Nucleus accumbens (tissue), 56 donors: Measurements from ENCODE around the gene RNASE12.
"Not testable (repeated sequence)": the region's sequence is repeated elsewhere in the genome, so short reads cannot be mapped to it uniquely, and the experiment has no call there.

Experiments
- DNase-seq, 56 donors: peaks; one replicate each; lab custom pipeline; 2025; lab: John Stamatoyannopoulos, UW

The RNASE12 gene

DNA sequence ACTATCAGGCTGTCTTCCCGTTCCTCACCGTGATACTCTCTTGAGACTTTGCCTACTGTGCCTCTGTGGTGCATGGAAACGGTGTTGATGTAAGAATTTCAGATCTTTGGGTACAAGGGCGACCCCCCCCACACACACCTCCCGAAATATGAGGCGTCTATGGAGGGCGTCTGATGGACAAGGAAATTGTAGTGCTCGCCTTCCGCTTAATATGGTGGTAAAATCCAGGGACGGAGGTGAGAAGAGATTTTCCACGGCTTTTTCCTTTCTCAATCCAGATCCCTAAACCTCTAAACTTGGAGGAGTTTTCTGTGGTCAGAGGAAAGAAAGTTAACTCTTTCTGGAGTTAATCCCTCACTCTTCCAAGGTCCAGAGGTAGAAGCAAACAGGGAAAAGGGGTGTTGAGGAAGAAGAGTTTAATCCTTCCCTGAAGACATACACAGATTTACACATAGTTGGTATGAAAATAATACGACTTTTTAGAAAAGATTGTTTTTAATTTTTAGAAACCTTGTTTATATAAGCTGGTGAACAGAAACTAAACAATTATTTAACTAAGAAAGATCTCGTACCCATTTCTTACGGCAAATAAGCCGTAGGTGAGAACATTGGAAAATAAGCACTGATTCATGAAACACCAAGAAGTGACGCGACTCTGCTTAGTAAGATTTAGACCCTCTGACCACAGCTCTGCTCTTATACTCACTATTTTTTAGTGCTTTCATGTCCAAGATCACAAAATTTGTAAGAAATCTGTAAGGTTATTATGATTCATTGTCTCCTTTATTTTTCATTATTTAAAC, 23.1 kb upstream of the RNASE12 start:
- DNase-seq, result peak in 11 of 56 donors; percentile 35 to 69 (median 55)

DNA sequence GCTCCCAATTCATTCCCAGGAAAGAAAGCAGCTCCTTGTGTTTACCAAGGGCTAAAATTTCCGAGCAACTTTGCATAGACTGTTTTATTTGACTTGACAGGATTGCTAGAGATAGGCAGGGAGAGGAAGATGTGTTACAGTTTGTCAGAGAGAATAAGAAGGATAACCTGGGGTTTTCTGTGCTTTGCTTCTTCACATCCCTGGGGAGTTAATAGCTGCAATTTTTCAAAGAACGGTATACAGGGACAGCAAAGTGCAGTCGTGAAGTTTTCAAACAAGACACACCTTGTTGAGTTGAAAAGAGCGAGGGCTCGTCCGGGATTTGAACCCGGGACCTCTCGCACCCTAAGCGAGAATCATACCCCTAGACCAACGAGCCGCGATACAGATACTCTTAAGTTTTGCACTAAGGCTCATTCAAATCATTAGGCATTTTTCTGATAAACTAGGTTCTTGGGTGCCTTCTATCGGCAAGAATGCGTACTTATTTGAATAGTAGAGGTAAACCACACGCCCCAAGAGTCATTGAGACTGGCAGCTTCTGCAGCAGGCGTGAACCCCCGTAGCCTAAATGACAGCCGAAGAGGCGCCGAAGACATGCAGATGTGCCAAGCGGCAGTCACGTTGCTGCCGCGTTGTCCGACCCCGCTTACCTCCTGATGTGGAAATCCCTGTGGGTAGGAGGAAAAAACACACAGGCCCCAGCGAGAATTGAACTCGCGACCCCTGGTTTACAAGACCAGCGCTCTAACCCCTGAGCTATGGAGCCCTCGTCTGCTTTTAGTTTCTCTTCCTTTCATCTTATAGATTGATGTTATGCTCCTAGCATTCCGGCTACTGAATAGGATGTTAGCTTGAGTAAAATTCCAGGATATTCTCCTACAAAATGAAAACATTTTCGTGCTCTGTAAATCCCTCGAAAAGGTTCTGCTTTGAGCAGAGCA, 22.2 kb upstream of the RNASE12 start:
- peak in 54 of 56 donors; percentile 25 to 92 (median 76) for DNase-seq

DNA sequence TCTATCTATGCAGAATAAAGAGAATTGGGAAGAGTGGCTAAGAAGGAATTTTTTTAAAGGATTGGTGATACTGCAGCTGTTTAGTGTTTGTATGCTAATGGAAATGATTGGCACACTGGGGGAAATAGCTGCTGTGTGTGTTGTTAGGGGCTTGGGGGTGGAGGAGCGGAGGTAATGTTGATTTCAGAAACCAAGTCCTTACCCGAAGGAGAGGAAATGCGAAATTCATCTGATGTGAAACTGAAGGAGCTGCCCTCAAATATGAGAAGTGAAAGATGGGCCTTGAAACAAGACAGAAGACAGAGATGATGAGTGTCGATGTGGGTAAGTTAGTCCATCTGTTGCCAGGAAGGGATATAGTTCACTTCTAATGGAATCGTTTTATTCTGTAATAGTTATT, 21.2 kb upstream of the RNASE12 start:
- DNase-seq, result peak in 1 of 56 donors; percentile 11

DNA sequence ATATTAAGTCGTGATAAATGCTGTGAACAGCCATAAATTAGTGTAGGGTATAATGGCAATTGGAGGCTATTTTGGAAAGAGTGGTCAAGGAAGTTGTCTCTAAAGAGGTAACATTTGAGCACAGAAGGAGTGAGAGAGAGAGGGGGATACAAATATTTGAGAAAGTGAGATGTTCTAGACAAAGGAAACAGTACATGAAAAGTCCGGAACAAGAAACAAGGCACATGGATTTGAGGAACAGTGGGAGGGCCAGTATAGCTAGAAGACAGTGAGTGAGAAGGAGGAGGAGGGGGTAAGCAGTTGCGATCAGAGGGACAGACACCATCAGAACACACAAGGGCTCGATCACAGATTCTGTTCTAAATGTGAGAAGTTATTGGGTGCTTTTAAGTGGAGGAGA, 20.1 kb upstream of the RNASE12 start:
- no peak for DNase-seq

DNA sequence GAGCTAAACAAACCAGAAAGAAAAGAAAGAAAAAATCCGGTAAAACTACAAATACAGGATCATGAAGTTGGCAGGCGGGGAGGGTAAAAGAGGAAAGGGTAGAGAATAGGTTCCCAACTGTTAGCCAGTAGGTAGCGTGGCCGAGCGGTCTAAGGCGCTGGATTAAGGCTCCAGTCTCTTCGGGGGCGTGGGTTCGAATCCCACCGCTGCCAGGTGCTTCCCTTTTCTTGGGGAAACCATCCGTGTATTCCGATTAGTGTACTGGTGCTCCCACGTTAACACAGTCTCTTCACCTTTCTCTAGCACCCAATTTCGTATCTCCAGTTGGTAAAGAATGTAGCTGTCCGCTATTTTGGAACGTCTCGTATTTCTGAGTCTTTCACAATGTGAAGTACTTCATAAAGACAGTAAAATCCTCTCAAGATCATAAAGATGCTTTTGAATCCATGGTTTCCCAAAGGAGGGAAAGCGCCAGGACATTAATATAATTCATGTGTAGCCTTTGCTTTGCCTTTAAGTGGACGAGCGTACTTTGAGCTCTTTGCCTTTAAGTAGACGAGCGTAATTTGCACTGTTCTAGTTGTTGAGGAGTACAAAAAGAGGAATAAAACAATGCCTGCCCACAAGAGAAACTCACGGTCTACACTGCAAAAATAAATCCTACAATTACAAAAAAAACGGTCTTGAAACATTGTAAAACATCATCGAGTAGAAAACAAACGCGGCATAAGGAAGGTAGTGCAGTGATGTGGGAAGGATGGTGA, 19.0 kb upstream of the RNASE12 start:
- peak in 48 of 56 donors; percentile 11 to 87 (median 60) for DNase-seq

DNA sequence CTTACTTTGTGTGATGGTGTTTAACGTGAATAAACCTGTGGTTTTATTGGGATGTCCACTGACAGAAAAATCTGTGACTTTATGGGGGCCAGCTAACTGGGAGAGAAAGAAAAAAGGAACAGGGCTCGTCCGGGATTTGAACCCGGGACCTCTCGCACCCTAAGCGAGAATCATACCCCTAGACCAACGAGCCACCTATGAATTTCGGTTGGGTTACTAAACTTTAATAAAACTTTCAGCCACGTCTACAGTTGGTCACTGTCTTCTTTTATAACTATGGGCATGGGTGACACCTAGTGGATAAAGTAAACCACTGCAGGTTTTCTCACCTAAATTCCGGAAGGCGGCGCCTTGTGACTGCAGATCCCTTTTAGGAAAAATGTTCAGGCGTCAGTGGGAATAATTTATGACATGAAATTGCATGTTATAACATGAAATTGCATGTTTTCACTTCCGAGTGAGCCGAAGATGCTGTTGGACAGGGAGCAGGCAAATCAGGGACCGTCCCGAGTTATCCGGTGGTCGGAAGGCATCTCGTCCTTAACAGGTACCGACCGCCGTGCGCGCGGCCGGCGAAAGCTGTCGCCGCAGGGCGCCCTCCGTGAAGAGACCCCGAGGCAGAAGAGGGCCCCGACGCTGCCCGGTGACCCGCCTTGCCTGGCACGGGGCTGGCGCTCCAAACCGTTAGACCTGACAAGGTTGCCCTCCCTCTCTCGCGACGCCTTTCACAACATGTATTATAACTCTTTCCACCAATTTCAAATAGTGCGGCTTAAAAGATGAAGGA, 18.2 kb upstream of the RNASE12 start:
- peak in 46 of 56 donors; percentile 18 to 80 (median 50) for DNase-seq

DNA sequence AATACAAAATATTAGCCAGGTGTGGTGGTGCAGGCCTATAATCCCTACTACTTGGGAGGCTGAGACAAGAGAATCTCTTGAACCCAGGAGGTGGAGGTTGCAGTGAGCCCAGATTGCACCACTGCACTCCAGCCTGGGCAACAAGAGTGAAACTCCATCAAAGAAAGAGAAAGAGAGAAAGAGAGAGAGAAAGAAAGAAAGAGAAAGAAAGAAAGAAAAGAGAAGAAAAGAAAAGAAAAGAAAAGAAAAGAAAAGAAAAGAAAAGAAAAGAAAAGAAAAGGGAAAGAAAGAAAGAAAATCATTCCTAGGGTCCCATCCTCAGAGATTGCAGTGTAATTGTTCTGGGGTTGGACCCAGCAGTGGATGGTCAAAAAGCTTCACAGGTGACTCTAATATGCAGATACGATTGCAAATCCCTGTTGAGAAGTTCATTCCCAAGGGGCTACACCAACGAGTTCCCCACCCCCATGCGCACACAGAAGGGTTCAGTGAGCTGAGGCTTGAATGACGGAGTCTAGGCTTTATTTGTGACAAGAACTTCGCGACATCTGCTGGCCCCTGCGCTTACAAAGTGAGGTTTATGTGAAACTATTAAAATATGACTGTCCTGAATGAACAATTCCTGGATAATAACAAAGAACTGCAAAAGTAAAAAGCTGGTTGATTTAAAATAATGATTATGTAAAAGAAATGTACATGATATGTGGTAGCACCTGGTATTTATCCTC, 17.4 kb upstream of the RNASE12 start:
- DNase-seq, result no peak

DNA sequence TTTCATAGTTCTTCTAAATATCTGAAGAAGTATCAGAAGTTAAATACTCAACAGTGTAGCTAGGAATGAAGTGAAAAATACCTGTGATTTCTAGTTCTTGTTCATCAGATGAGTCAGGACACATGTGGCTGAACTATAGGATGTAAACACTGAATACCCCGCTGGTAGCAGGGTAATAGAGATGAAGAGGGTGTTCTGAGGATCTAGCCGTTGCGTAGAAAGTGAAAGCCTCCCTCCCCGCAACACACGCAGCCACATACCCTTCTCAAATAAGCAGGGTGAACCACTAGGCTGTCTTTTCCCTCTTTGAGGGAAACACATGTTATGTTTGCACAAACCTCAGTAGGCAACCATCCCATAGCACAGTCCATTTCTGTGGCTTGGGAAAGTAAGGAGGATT, 16.4 kb upstream of the RNASE12 start:
- no peak for DNase-seq

DNA sequence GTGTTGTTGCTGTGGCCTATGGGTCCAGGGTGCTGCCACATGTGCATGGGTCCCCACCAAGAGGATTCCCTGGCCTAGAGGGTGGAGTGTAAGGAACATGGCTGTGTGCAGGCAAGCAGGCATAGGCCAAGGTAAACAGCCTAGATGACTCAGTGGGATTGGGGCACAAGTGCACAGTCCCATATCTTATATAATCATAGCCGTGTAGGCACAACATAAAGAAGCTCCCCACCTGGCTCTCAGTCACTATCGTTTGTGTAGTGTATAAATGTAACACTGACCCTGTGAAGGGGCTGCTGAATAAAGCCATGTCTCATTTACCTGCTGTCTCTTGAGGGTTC, 15.7 kb upstream of the RNASE12 start:
- no peak for DNase-seq

DNA sequence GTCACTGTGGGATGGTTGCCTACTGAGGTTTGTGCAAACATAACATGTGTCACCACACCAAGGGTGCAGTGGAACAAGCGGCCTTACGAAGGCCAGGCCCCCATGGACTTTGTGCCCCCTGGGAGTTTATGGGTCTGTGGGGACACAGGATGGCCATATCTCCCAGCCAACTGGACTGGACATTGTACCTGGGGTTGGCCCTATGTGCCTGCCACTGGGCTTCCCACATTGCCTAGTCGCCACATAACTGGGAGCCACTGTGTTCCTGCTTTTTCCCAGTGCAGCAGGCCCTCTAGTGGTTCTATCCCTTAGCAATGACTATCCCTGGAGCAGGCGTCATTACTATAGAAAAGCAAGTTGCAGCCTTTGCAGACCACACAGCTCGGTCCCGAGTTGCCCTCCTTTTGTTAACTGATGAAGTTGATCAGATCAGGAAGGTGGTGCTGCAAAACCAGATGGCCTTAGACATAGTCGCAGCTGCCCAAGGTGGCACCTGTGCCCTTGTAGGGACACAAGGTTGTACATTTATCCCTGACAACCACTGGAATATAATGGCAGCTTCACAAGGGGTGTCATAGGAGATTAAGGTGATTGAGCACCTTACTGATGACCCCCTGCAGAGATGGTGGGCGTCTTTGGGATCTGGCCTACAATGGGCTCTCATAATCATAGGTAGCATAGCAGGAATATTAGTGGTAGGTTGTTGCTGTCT, 15.2 kb upstream of the RNASE12 start:
- peak in 5 of 56 donors; percentile 5 to 28 (median 10) for DNase-seq

DNA sequence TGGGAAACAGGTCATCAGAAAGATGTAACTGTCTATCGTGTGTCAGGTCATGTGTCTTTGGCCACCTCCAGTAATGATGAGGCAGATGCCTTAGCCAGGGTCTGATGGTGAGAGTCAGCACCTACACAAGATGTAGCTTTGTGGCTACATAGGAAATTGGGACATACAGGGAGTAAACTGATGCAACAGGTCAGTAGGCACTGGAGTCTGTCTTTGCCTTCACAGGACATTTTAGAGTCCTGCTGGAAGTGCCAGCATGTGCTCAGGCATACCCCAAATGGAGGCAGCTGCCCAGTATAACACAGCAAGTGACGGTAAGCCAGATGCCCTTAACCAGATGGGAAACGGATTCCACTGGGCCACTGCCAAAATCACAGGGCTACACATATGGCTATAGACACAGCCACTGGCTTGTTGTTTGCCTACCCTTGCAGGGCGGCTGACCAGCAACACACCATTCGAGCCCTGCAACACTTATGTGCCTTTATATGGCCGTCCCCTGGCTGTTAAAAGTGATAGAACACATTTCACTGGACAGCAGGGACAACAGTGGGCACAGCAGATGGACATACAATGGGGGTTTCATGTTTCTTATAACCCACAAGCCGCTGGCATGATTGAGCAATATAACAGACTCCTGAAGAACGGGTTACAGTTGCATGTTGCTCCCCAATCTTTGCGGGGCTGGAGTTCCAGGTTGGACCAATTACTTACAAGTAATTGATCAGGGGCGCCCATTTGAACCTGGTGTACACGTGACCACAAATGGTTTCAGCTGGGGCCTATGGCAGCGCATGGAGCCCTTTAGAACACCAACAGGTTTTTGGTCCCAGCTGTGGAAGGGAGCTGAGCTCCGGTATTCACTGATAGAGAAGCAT, 12.9 kb upstream of the RNASE12 start:
- no peak for DNase-seq

DNA sequence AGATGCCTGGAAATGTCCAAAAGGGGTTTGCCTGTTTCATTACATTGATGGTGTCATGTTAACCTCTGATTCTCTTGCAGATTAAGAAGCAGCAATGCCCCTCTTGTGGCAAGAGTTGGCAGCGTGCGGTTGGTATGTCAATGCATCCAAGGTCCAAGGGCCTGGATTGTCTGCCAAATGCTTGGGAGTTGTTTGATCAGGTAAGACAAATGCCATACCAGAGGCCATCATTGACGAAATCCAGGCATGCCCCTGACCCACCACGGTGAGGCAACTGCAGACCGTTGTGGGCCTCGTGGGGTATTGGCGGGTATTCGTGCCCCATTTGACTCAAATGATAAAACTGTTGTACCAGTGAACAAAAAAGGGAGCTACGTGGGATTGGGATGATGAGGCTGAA, 11.4 kb upstream of the RNASE12 start:
- no peak for DNase-seq

DNA sequence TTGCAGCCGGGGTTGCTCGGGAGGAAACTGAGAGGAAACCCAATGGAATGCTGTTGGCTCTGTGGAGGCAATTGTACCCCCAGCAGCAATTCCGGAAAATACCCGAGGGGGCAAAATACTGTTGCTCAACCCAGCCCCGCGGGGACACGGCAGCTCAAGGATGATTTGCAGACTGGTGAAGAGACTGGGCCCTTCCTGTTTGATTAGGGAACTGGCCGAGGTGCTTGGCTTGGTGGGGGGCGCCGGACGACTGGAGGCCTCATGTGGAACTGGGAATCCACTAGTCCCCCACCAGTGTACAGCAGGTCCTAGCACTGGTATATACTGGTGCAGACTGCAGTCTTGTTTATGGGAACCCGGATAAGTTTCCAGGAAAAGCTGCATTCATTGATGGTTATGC, 10.3 kb upstream of the RNASE12 start:
- DNase-seq, result no peak

DNA sequence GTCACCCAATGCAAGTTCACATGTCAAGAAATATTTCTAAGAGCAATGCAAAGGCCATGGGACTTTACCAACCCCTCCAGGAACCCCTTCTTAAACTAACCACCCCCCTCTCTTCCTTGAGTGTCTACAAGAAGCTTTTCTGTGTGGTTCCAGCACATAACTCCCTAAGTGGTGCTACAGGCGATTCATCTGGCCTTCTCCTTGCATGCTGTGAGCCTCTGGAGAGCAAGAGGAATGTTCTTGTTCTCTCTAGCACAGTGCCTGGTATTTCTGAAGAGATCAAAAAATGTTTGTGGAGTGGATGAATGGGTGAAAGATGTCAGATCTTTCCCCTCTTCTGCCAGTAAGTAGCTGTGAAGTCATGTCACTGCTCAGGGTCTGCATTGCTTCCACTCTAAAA, 5.9 kb upstream of the RNASE12 start:
- DNase-seq, result no peak

DNA sequence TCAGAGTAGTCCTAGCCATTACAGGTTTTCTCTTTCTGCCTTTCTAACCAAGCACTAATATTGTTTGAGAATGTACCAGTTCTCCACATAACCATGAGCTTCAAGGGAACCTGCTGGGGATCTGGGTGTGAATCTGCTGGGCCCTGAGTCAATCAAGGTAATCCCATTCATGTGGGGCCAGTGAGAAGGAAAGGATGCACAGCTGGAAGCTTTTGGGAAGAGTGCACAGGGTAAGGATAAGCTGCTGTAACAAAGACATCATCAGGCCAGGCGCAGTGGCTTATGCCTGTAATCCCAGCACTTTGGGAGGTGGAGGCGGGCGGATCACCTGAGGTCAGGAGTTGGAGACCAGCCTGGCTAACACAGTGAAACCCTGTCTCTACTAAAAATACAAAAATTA, 4.5 kb upstream of the RNASE12 start:
- DNase-seq, result not testable (repeated sequence)

DNA sequence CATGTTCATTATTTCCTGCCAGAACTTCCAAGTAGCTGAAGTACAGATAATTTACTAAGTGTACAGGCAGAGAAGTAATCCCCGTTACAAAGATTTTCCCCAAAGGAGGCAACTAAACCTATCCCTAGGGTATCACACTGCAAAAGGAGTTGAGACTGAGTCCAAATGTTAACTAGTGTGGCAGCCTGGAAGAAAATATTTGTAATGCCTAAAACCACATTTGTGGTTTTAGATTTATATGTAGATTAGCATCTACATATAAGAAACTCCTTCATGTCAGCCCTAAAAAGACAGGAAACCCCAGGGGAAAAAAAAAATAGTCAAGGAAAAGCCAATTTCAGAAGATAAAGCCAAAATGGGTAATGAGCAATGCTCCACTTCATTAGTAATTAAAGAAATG, 1.4 kb upstream of the RNASE12 start:
- no peak for DNase-seq

DNA sequence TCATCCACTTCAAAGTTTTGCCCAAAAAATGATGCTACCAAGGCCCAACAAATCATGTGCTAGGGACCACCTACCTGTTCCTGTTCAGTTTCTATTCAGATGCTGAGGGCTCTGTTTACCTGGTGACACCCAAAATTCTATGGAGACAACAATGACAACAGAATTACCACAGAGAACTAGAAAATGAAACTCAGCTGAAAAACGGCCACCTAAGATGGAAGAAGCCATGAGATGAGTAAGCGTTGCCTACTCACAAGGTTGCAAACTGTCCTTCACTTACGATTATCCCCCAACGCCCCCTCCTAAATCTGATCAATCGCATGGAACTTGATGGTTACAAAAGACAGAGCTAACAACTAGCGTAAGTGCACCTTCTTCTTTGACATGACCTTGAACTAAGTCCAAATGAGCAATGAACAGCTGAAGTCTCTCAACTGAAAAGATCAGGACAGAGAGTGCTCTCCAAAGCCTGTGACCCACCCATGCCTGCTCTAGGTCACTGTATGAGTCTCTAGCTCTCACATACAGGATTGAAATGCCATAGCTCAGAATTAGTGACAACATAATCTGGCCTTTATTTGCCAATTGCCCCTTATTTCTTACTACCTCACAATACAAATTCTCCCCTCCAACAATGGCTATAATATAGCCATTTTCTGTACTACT, 3.6 kb downstream of the RNASE12 start, which contains the start of gene RNASE11:
RNASE11 (minus strand) TSS at position 513 of the 666 bp plus-strand sequence.
- no peak for DNase-seq
